Measurements from ENCODE around the gene VPS13D. TPM values are rescaled to one million over a fixed set of nuclear protein-coding genes. Genes with fewer than 3 reads are reported as not detected.
A peak's percentile ranks its signal among the peaks of the same experiment; 100 is the strongest.

The VPS13D gene
- total RNA-seq, 1 donor: 37.5 TPM

GRCh38 chr1:12546771-12547585 lies 317.1 kb downstream of the VPS13D start:
- no peak overlapping the region for H3K4me3 ChIP-seq (ENCODE audit: low read depth, low read length)
- no peak for TF ChIP-seq CTCF (IDR thresholded peaks at IDR 0.05; ENCODE audit: insufficient read depth, low read length)
- DNase-seq (ENCODE audit: low read depth): peak; percentile 83

- H3K4me3 ChIP-seq (ENCODE audit: low read depth, low read length): no peak overlapping the region
- no peak for DNase-seq (ENCODE audit: low read depth)
- no peak for TF ChIP-seq CTCF (IDR thresholded peaks at IDR 0.05; ENCODE audit: insufficient read depth, low read length)
These were observed 317.9 kb downstream of the VPS13D start for GRCh38 chr1:12547586-12548225.

- no peak for TF ChIP-seq CTCF (IDR thresholded peaks at IDR 0.05; ENCODE audit: insufficient read depth, low read length)
- no peak for DNase-seq (ENCODE audit: low read depth)
- H3K4me3 ChIP-seq (ENCODE audit: low read depth, low read length): no peak overlapping the region
These were observed 318.6 kb downstream of the VPS13D start for GRCh38 chr1:12548279-12548972.

GRCh38 chr1:12548973-12549459 lies 319.2 kb downstream of the VPS13D start:
- H3K4me3 ChIP-seq (ENCODE audit: low read depth, low read length): no peak overlapping the region
- DNase-seq (ENCODE audit: low read depth): no peak
- no peak for TF ChIP-seq CTCF (IDR thresholded peaks at IDR 0.05; ENCODE audit: insufficient read depth, low read length)

GRCh38 chr1:12549460-12550349 lies 319.9 kb downstream of the VPS13D start:
- peak; percentile 89 for DNase-seq (ENCODE audit: low read depth)
- no peak overlapping the region for H3K4me3 ChIP-seq (ENCODE audit: low read depth, low read length)
- no peak for TF ChIP-seq CTCF (IDR thresholded peaks at IDR 0.05; ENCODE audit: insufficient read depth, low read length)

GRCh38 chr1:12551584-12551983 lies 321.8 kb downstream of the VPS13D start:
- H3K4me3 ChIP-seq (ENCODE audit: low read depth, low read length): no peak overlapping the region
- TF ChIP-seq CTCF (IDR thresholded peaks at IDR 0.05; ENCODE audit: insufficient read depth, low read length): no peak
- DNase-seq (ENCODE audit: low read depth): no peak
